Dedifferentiated amniotic fluid mesenchymal stem cell (primary cell): Measurements from ENCODE around the gene PDE6A.
"Not testable (repeated sequence)": the region's sequence is repeated elsewhere in the genome, so short reads cannot be mapped to it uniquely, and the experiment has no call there.

ENCODE experiments used
- DNase-seq: peaks from one replicate; pipeline ENCODE4 v3.0.0-alpha.2; 2016; ENCODE audit errors: extremely low spot score

The PDE6A gene

DNA sequence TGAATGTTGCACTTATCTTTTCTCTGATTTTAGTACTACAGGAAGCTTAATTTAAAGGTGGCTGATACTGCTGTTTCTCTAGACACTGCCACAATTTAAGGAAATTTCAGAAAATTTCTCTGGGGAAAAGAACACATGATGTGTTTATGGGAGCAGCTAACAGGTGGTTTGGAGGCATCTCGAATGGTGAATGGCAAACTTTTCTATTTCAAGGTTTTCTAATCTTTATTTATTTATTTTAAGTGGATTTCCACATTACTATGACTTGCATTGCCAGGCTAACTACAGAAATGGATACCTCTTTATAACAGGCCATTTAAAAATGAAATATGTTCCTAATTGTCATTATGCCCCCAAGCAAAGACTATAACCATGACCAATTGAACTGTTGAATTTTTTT is 50.4 kb downstream of the PDE6A start:
- DNase-seq: no peak

GRCh38 chr5:149893403-149893931 is 51.1 kb downstream of the PDE6A start:
- DNase-seq: no peak

- DNase-seq: no peak
These were observed 52.0 kb downstream of the PDE6A start for GRCh38 chr5:149892594-149892993.

GRCh38 chr5:149888280-149888679 is 56.3 kb downstream of the PDE6A start:
- no peak for DNase-seq

- peak; percentile 59 for DNase-seq
These were observed 56.9 kb downstream of the PDE6A start for GRCh38 chr5:149887622-149888183.

GRCh38 chr5:149886692-149887470 is 57.7 kb downstream of the PDE6A start:
- no peak for DNase-seq

- DNase-seq: no peak
These were observed 58.5 kb downstream of the PDE6A start for GRCh38 chr5:149886060-149886459.

GRCh38 chr5:149885513-149885912 is 59.1 kb downstream of the PDE6A start:
- DNase-seq: no peak

GRCh38 chr5:149883550-149883949 is 61.0 kb downstream of the PDE6A start:
- no peak for DNase-seq

DNA sequence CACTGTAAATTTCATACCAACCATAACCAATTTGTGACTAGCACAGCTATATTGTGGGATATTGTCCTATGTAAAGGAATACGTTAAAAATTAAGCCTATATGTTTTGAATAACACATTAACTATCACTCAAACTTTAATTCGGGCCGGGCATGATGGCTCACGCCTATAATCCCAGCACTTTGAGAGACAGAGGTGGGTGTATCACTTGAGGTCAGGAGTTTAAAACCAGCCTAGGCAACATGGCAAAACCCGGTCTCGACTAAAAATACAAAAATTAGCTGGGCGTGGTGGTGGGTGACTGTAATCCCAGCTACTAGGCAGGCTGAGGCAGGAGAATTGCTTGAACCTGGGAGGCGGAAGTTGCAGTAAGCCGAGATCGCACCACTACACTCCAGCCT is 62.0 kb downstream of the PDE6A start:
- not testable (repeated sequence) for DNase-seq

DNA sequence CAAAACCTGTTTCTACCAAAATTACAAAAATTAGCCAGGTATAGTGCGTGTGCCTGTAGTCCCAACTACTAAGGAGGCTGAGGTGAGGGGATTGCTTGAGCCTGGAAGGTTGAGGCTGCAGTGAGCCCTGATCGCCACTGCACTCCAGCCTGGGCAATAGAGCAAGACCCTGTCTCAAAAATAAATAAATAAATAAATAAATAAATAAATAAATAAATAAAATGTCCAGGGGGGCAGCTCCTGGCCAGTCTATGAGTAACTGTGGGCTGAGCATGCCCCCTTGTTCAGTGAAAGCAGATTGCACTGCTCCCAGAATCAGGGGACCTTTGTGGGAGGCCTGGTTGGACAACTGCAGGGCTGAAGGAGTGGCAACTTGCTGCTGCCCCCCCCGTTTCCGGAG is 62.7 kb downstream of the PDE6A start:
- DNase-seq: no peak

GRCh38 chr5:149881069-149881622 is 63.4 kb downstream of the PDE6A start:
- DNase-seq: no peak

GRCh38 chr5:149879593-149879992 is 65.0 kb downstream of the PDE6A start:
- DNase-seq: not testable (repeated sequence)

GRCh38 chr5:149878371-149878770 is 66.2 kb downstream of the PDE6A start:
- no peak for DNase-seq

GRCh38 chr5:149873896-149874295 is 70.7 kb downstream of the PDE6A start:
- no peak for DNase-seq

DNA sequence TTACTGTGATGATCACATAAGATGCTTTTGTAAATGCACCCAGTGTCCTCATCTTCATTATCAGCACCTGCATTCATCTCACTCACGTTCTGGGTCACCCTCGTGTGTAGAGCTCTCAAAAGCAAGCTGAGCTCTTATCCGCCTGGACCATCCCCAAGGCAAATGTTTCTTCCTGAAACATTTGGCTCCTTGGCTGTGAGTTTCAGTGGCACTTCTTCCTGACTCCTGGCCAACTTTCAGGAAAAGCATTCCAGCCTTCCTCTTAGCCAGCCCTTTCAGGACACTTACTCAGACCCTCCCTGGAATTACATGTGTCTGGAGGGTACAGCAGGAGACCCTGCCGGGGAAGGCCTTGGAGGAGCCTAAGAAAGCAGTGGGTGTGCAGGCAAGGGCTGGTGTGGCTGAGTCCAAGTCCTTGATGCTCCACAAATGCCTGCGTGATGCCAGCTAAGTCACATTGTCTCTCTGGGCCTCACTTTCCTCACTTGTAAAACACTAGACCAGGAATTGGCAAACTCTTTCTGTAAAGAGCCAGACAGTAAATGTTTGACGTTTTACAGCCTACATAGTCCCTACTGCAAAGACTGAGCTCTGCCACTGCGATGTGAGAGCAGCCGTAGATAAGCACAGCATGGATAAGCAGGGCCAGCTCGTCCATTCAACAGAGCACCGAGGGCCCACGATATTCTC is 72.1 kb downstream of the PDE6A start:
- no peak for DNase-seq

GRCh38 chr5:149871471-149871870 is 73.1 kb downstream of the PDE6A start:
- no peak for DNase-seq

- DNase-seq: no peak
These were observed 73.9 kb downstream of the PDE6A start for GRCh38 chr5:149870697-149871096.

DNA sequence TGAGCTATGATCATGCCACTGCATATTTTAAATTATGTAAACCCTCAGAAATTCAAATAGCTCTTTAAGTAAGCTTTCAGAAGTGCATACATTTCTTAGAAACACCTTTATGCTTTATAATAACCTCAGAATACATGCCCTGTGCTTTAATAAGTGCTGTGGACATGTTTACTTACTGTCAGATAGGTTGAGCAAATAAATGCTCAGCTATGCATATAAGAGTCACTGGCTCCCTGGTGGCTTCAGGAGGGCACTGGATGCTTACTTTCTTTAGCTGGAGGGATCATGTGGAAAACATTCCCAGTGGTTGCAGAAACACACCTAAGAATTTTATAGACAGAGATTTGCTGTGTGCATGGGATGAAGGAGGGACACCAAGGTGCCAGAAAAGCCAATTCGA is 74.4 kb downstream of the PDE6A start:
- DNase-seq: no peak

GRCh38 chr5:149869411-149869821 is 75.2 kb downstream of the PDE6A start:
- no peak for DNase-seq

- DNase-seq: no peak
These were observed 78.8 kb downstream of the PDE6A start for GRCh38 chr5:149865746-149866145.

GRCh38 chr5:149863830-149864229 is 80.8 kb downstream of the PDE6A start:
- no peak for DNase-seq
